ENCODE data around the gene AKAP10.
A peak's percentile ranks its signal among the peaks of the same experiment; 100 is the strongest.
"Not testable (repeated sequence)": the region's sequence is repeated elsewhere in the genome, so short reads cannot be mapped to it uniquely, and the experiment has no call there.

The AKAP10 gene

GRCh38 chr17:19978209-19978802, 678 bp upstream of the AKAP10 start:
- peak in 3 of 5 experiments; percentile 2 to 50 (median 6) for DNase-seq

- no peak for DNase-seq
These were observed 2.0 kb downstream of the AKAP10 start for GRCh38 chr17:19975601-19976000.

- no peak for DNase-seq
These were observed 4.5 kb downstream of the AKAP10 start for GRCh38 chr17:19973156-19973555.

GRCh38 chr17:19962954-19963353, 14.7 kb downstream of the AKAP10 start:
- not testable (repeated sequence) for DNase-seq

- DNase-seq, result no peak
These were observed 19.6 kb downstream of the AKAP10 start for GRCh38 chr17:19958023-19958422.

GRCh38 chr17:19955099-19955498, 22.5 kb downstream of the AKAP10 start:
- no peak for DNase-seq

GRCh38 chr17:19951411-19951810, 26.2 kb downstream of the AKAP10 start:
- not testable (repeated sequence) for DNase-seq

GRCh38 chr17:19950624-19951195, 26.9 kb downstream of the AKAP10 start:
- DNase-seq, result not testable (repeated sequence)

- DNase-seq, result no peak
These were observed 29.3 kb downstream of the AKAP10 start for GRCh38 chr17:19948116-19948943.

GRCh38 chr17:19946921-19947320, 30.7 kb downstream of the AKAP10 start:
- no peak for DNase-seq

GRCh38 chr17:19945009-19945626, 32.5 kb downstream of the AKAP10 start:
- no peak for DNase-seq

GRCh38 chr17:19943599-19943998, 34.0 kb downstream of the AKAP10 start:
- no peak for DNase-seq

GRCh38 chr17:19943026-19943425, 34.6 kb downstream of the AKAP10 start:
- no peak for DNase-seq

GRCh38 chr17:19940722-19941464, 36.7 kb downstream of the AKAP10 start:
- no peak for DNase-seq

GRCh38 chr17:19939993-19940721, 37.5 kb downstream of the AKAP10 start:
- no peak for DNase-seq

- DNase-seq, result no peak
These were observed 38.9 kb downstream of the AKAP10 start for GRCh38 chr17:19938736-19939135.

GRCh38 chr17:19937522-19937921, 40.1 kb downstream of the AKAP10 start:
- DNase-seq, result no peak

- DNase-seq, result no peak
These were observed 42.5 kb downstream of the AKAP10 start for GRCh38 chr17:19935169-19935568.

- no peak for DNase-seq
These were observed 44.0 kb downstream of the AKAP10 start for GRCh38 chr17:19933628-19934027.

GRCh38 chr17:19933221-19933620, 44.4 kb downstream of the AKAP10 start:
- no peak for DNase-seq

- DNase-seq, result peak in 1 of 5 experiments; percentile 31
These were observed 49.3 kb downstream of the AKAP10 start for GRCh38 chr17:19928299-19928698.
